Heart left ventricle (tissue), 13 donors: Measurements from ENCODE around the gene OTUD1.

ENCODE experiments used
- POLR2A ChIP-seq, 2 donors: fragments of 450-650 bp; IDR thresholded peaks; one replicate each; pipeline ENCODE4 v1.6.1; 2017; ENCODE audit warnings: antibody characterized with exemption in 2 of 2, mild to moderate bottlenecking in 2 of 2, moderate library complexity in 2 of 2
- TF ChIP-seq, protein P1 (sequence below), 12 donors: fragments of 200-600 bp; sonication (generic) in 4 of 12; IDR thresholded peaks; one replicate each; pipeline versions ENCODE4 v1.5.0 to v1.8.0; 2018 to 2022; ENCODE audit warnings: antibody characterized with exemption in 12 of 12, mild to moderate bottlenecking in 5 of 12
- donor health status: ischemic (EF 13 %, LVEDD 7.1; RV severe dilation, severe dysfunction).
- donor health status: DM: no; HTN: yes; CAD: no.
- donor health status: DM: no; HTN: no; CAD: no.
- donor health status: ischemic (EF 25% LVEDD 6.9; RV normal size, moderate dysfunction).
- donor health status: ischemic (EF 25% LVEDD 5.7; RV mildly dilated, moderate dysfunction).
- donor health status: ischemic (EF 35%, LVEDD 5.7; RV mildly dilated, moderate dysfunction).
- donor health status: nonischemic (EF 11% LVEDD 7.7; RV severe dilation, severe dysfunction).
- donor health status: DM: yes; HTN: yes; CAD: no.
- donor health status: PGD.
- donor health status: ischemic (EF 29% LVEDD 5.4; RV normal size, mild dysfunction).
- donor health status: nonischemic (EF 23%, LVEDD 6.1; RV moderate dilation, normal function).

DNA sequence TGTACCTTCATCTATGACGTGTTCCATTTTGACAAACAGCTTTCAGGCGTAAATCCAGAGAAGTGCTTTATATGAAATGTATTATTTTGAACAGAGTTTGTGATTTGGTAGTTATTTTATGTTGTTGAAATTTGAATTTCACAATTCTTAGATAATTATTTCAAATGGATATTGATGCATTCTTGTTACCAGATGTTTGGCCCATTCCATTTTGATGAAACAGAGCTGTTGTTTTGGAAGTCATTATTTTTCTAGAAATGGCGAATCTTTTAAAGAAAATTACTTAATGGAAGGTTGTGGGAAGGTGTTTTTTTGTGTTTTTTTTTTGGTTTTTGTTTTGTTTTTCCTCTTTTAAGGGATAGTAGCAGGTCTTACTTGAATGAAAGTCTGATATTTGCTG, 2.4 kb downstream of the OTUD1 start:
- no peak for TF ChIP-seq POLR2A (IDR thresholded peaks at IDR 0.05)
- TF ChIP-seq, protein P1, sequence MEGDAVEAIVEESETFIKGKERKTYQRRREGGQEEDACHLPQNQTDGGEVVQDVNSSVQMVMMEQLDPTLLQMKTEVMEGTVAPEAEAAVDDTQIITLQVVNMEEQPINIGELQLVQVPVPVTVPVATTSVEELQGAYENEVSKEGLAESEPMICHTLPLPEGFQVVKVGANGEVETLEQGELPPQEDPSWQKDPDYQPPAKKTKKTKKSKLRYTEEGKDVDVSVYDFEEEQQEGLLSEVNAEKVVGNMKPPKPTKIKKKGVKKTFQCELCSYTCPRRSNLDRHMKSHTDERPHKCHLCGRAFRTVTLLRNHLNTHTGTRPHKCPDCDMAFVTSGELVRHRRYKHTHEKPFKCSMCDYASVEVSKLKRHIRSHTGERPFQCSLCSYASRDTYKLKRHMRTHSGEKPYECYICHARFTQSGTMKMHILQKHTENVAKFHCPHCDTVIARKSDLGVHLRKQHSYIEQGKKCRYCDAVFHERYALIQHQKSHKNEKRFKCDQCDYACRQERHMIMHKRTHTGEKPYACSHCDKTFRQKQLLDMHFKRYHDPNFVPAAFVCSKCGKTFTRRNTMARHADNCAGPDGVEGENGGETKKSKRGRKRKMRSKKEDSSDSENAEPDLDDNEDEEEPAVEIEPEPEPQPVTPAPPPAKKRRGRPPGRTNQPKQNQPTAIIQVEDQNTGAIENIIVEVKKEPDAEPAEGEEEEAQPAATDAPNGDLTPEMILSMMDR (IDR thresholded peaks at IDR 0.05): no peak
